ENCODE results near the gene TPI1.

GRCh38 chr12:6883252-6883651 lies 15.9 kb downstream of the TPI1 start:
- no peak for TF ChIP-seq CTCF (IDR thresholded peaks at IDR 0.05)
- no peak for TF ChIP-seq POLR2AphosphoS5 (IDR thresholded peaks at IDR 0.05)

Measured in prostate gland (tissue), 2 donors.